Measurements from ENCODE around the gene XYLT1.

Gene XYLT1

GRCh38 chr16:17205279-17206211, 265.2 kb downstream of the XYLT1 start:
- TF ChIP-seq, protein P1, sequence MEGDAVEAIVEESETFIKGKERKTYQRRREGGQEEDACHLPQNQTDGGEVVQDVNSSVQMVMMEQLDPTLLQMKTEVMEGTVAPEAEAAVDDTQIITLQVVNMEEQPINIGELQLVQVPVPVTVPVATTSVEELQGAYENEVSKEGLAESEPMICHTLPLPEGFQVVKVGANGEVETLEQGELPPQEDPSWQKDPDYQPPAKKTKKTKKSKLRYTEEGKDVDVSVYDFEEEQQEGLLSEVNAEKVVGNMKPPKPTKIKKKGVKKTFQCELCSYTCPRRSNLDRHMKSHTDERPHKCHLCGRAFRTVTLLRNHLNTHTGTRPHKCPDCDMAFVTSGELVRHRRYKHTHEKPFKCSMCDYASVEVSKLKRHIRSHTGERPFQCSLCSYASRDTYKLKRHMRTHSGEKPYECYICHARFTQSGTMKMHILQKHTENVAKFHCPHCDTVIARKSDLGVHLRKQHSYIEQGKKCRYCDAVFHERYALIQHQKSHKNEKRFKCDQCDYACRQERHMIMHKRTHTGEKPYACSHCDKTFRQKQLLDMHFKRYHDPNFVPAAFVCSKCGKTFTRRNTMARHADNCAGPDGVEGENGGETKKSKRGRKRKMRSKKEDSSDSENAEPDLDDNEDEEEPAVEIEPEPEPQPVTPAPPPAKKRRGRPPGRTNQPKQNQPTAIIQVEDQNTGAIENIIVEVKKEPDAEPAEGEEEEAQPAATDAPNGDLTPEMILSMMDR (IDR thresholded peaks at IDR 0.05; ENCODE audit: low read depth, low read length, missing control alignments) = no peak
- peak; percentile 70 for DNase-seq (ENCODE audit: extremely low read depth, low read depth)
- no peak overlapping the region for H3K4me3 ChIP-seq (replicated peaks; ENCODE audit: low read depth, low read length)

- no peak for DNase-seq (ENCODE audit: extremely low read depth, low read depth)
- TF ChIP-seq, protein P1 (IDR thresholded peaks at IDR 0.05; ENCODE audit: low read depth, low read length, missing control alignments) = no peak
- H3K4me3 ChIP-seq (replicated peaks; ENCODE audit: low read depth, low read length) = no peak overlapping the region
These were observed 266.1 kb downstream of the XYLT1 start for GRCh38 chr16:17204644-17205043.

GRCh38 chr16:17204206-17204605, 266.6 kb downstream of the XYLT1 start:
- DNase-seq (ENCODE audit: extremely low read depth, low read depth) = no peak
- no peak overlapping the region for H3K4me3 ChIP-seq (replicated peaks; ENCODE audit: low read depth, low read length)
- TF ChIP-seq, protein P1 (IDR thresholded peaks at IDR 0.05; ENCODE audit: low read depth, low read length, missing control alignments) = no peak

GRCh38 chr16:17203424-17203823, 267.3 kb downstream of the XYLT1 start:
- no peak overlapping the region for H3K4me3 ChIP-seq (replicated peaks; ENCODE audit: low read depth, low read length)
- no peak for DNase-seq (ENCODE audit: extremely low read depth, low read depth)
- TF ChIP-seq, protein P1 (IDR thresholded peaks at IDR 0.05; ENCODE audit: low read depth, low read length, missing control alignments) = no peak

- no peak overlapping the region for H3K4me3 ChIP-seq (replicated peaks; ENCODE audit: low read depth, low read length)
- TF ChIP-seq, protein P1 (IDR thresholded peaks at IDR 0.05; ENCODE audit: low read depth, low read length, missing control alignments) = no peak
- DNase-seq (ENCODE audit: extremely low read depth, low read depth) = no peak
These were observed 271.6 kb downstream of the XYLT1 start for GRCh38 chr16:17199135-17199534.

DNA sequence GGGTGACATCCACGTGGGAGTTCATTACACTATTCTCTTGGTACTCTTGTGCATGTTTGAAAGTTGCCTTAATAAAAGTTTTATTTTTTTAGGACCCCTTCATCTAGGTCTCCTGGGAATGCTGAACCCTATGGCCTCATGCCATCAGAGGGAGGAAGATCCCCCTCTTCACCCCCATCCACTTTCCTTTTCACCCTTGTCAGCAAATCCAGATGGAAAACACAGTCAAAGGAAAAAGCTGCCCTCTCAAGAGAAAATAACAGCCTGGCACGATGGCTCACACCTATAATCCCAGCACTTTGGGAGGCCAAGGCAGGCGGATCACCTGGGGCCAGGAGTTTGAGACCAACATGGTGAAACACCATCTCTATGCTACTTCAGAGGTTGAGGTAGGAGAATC, 274.2 kb downstream of the XYLT1 start:
- TF ChIP-seq, protein P1 (IDR thresholded peaks at IDR 0.05; ENCODE audit: low read depth, low read length, missing control alignments) = no peak
- no peak for DNase-seq (ENCODE audit: extremely low read depth, low read depth)
- H3K4me3 ChIP-seq (replicated peaks; ENCODE audit: low read depth, low read length) = no peak overlapping the region
